GM18873 (cell line): ENCODE measurements around the gene DHRS3.

Source experiments
- ATAC-seq: cut with Tn5 transposase; IDR thresholded peaks from one replicate; pipeline ENCODE4 v1.9.1; 2021; ENCODE audit warnings: mild to moderate bottlenecking, moderate library complexity, moderate number of reproducible peaks; ENCODE audit not compliant: unreplicated experiment, low FRiP score

Gene DHRS3

GRCh38 chr1:12556368-12556930 lies 61.6 kb downstream of the DHRS3 start:
- ATAC-seq = no peak

- no peak for ATAC-seq
Measured at GRCh38 chr1:12555411-12556367, 62.3 kb downstream of the DHRS3 start.

GRCh38 chr1:12554521-12555305 lies 63.3 kb downstream of the DHRS3 start:
- ATAC-seq = no peak

GRCh38 chr1:12553963-12554362 lies 64.0 kb downstream of the DHRS3 start:
- ATAC-seq = no peak

- no peak for ATAC-seq
Measured at GRCh38 chr1:12552951-12553921, 64.8 kb downstream of the DHRS3 start.

- no peak for ATAC-seq
Measured at GRCh38 chr1:12552111-12552888, 65.7 kb downstream of the DHRS3 start.

GRCh38 chr1:12551584-12551983 lies 66.4 kb downstream of the DHRS3 start:
- ATAC-seq = no peak

- no peak for ATAC-seq
Measured at GRCh38 chr1:12549460-12550349, 68.3 kb downstream of the DHRS3 start.

- no peak for ATAC-seq
Measured at GRCh38 chr1:12548973-12549459, 69.0 kb downstream of the DHRS3 start.

GRCh38 chr1:12548279-12548972 lies 69.6 kb downstream of the DHRS3 start:
- ATAC-seq = no peak

- ATAC-seq = no peak
Measured at GRCh38 chr1:12547586-12548225, 70.3 kb downstream of the DHRS3 start.

- no peak for ATAC-seq
Measured at GRCh38 chr1:12546771-12547585, 71.0 kb downstream of the DHRS3 start.

- ATAC-seq = no peak
Measured at GRCh38 chr1:12544992-12545391, 73.0 kb downstream of the DHRS3 start.

- no peak for ATAC-seq
Measured at GRCh38 chr1:12544357-12544756, 73.7 kb downstream of the DHRS3 start.

GRCh38 chr1:12543740-12544154 lies 74.3 kb downstream of the DHRS3 start:
- ATAC-seq = no peak
